GM21717 (cell line): ENCODE data around the gene ERBB4.

Experiments used
- ATAC-seq: cut with Tn5 transposase; IDR thresholded peaks from one replicate; pipeline ENCODE4 v1.9.1; 2021; ENCODE audit warnings: mild to moderate bottlenecking, moderate library complexity; ENCODE audit not compliant: unreplicated experiment

ERBB4 gene

DNA sequence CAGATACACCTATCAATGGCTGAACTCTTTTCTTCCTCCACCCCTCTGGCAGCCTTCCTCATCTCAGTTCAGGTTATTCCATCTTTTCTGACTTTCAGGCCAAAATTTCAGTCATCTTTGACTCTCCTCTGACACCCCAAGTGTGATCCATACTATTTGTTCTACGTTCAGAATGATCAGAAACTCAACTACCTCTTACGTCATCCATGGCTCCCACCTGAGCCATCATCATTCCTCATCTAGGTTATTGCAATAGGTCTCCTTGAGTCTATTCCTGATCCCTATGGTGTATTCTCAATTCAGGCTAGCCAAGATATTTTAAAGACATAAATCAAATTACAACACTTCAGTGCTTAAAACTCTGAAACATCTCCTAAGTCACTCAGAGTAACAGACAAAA is 589.7 kb downstream of the ERBB4 start:
- ATAC-seq, result no peak

DNA sequence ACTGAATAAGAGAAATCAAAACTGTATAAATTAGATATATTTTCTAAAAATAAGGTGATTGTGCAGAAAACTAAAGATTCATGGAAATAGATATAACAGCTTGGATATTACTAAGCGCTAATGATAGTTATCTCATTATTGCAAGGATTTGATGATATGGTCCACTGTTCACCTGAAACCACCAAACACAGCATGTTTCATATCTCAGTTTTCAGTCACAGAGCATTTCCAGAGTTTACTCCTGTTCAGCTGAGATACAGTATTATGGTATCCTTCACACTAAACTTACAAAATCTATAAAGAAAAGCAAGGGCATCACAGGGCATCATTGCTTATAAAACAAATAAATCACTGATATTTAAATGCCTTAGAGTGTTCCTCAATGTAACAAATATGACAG is 591.6 kb downstream of the ERBB4 start:
- ATAC-seq, result peak; percentile 70

DNA sequence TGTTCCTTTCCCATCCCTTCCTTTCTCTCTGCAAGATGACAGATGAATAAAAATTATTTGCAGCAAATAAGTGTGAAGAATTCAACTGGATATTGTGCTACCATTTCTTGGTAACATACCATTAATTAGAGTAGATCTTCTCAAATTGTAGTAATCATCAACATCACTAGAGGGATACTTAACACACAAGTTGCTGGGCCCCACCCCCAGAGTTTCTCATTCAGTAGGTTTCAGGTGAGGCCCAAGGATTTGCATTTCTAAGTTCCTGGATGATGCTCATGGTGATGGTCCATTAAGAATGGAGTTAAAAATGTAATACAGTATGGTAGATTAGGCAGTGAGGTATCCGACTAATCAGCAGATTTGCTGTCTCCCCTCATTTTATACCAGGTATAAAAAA is 594.0 kb downstream of the ERBB4 start:
- peak; percentile 93 for ATAC-seq

DNA sequence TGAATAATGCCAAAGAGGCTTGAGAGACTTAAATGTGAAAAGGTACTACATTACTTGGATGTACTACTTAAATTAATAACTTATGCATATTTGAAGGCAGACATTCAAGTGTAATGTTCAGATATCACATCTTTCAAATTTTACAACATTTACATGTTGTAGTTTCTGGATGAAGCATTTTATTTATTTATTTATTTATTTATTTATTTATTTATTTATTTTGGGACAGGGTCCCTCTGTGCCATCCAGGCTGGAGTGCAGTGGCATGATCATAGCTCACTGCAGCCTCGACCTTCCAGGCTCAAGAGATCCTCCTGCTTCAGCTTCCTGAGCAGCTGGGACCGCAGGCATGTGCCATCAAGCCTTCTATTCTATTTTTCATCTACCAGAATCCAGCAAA is 596.4 kb downstream of the ERBB4 start:
- no peak for ATAC-seq

DNA sequence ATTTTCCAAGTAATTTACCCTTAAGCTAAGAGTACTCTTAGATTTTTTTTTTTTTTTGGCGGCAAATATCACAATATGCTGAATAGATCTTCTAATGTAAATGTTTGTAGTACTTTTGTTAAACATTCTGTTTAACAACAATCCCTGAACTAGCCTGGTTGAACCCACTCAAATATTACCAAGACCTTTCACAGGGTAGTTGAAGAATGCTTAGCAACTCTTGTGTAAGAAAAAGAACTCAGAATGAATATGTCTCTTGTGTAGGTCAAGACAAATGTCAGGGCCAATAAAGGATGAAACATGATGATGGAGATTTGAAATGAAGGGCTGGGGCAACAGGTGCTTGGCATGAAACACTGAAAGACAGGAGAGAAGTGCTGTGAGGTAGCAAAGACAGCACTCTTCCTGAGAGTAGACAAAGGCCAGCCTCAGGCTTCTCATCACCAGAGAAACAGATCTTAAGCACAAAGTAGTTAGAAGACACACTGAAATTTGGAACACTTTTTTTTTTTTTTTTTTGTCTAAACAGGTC is 597.3 kb downstream of the ERBB4 start:
- ATAC-seq, result no peak

DNA sequence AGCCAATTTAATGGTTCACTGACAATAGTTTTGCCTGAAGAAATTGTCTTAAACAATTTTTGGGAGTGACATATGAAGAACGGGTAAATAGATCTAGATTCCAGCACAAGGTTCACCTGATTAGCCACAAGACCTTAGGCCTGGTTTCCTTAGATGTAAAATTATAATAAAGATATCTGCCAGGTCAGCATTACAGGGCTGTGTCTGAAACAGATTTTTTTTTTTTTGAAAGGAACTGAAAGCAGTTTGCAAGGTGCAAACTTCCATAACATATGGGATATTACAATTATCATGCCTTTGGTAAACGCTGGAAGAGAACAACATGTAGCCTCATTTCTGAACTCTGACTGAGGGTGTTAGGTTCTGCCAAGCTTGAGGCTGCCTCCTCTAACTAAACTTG is 599.4 kb downstream of the ERBB4 start:
- no peak for ATAC-seq

DNA sequence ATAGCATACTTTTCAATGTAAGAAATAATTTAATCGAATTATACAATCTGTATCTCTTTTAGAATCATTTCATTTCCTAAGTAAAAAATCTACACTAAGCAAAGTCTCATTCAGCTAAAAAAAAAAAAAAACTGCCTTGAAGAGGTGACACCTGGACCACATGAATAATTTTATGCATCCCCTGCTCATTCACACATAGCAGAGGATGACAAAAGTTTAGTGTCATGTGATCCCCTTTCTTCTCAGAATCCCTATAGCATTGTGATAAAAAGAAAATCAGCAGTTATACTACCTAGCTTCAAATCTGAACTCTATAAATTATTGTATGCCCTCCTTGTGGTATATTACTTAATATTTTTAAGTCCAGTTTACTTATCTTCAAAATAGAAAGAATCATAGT is 603.8 kb downstream of the ERBB4 start:
- no peak for ATAC-seq

DNA sequence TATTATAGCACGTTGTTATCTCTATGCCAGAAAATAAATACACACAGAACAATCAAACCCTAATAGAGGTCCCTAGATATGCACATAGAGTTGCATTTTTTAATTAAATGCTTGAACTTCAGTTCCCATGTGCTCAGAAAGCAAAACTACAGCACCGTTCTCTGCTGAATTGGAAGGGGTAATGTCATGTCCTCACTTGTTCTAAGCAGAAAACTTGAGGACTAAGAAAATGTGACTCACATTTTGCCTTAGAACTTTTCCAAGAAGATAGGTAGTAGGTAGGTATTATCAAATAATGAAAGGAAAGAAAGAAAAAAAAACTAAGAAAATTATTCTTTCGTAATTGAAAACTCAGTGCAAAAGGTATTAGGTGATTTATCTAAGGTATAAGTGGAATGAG is 607.3 kb downstream of the ERBB4 start:
- ATAC-seq, result no peak

DNA sequence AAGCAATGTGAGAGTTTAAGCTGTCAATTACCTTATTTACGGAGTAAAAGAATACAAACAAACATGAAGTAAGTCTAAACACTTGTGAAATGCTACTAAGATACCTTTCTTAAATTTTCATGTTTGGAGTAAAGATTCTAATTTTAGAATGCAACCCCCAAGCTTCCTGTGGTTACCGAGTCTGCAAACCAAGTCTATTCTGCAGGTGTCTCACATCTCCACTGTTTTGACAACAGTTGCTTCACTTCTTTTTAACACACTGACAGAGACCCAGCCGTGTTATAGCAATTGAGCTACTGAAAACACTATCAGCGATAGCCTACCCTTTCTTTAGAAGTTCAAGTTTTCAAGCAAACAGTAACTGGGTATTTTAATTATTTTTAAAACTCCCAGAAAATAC is 608.3 kb downstream of the ERBB4 start:
- peak; percentile 97 for ATAC-seq

DNA sequence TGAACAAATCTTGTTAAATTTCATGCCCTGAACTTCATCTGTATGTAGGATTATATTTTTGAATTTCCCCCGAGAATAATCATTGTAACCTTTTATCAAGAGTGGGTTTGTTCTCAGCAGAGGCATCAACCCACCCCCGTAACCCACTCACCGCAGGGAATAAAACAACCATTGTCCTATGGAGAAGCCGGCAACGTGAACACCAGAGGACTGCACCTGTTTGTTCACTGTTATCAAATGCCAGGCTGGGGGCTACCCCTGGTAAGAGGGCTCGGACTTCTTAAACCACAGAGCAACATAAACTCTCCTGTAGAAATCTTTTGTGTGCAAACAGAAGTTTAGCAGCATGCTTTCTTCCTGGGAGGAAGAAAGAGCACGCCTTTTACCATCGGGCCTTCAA is 610.4 kb downstream of the ERBB4 start:
- ATAC-seq, result no peak

DNA sequence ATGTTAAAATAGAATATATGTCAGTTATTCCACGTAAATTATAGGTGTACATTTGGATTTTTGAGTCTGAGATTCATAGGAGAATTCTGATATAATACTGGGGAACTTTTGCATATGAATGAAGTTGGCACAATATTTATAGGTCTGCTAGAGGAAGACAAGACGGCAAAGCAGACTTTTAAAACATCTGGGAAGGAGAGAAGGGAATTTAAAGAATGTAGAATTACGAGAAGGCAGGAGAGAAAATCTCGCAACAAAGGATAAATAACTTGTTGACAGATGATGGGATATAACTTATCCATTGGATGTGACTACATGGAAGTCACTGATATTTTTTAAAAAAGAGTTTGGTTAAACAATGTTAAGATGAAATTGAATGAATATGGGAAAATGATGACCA is 615.6 kb downstream of the ERBB4 start:
- no peak for ATAC-seq

DNA sequence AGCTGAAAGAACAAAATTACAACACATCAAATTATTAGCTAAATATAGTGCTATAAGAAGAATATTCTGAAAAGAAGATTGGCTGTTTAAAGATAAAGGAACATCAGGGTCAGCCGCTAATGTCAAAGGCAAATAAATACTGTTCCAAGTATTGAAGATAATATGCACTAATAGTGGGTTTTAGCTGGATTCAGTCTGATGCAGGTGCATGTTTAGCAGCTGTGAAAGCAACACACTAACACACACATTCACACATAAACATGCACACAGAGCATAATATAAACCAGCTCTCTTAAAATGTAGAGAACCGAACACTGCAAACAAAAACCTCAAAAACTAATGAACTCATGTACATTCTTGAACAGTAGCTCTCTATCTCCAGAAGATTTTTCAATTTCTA is 634.6 kb downstream of the ERBB4 start:
- no peak for ATAC-seq

DNA sequence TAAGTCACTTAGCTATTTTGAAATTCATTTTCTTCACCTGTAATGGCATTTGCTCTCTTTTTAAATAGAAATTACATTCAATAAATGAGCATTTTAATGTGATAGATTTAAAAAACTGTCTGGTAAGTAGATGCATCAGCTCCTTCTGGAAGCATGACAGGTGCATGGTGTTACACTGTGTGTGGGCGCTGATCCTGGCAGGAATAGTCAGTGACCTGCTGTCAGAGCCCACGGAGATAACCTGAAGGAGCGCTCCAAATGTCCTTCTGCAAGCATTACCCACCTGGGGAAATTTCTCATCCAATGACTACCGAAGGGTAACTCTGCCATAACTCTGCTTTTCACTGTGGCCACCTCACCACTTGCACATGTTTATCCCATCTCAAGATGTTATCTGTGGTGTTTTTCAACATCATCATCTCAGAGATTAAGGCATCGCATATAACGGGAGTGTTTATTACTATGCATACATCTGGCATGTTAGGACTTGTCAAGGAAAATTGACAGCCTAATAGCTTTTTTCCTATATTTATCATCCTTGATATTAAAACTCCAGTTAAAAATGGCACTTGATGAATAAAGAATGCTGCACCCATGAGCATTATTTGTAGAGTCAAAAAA is 637.3 kb downstream of the ERBB4 start:
- ATAC-seq, result no peak

DNA sequence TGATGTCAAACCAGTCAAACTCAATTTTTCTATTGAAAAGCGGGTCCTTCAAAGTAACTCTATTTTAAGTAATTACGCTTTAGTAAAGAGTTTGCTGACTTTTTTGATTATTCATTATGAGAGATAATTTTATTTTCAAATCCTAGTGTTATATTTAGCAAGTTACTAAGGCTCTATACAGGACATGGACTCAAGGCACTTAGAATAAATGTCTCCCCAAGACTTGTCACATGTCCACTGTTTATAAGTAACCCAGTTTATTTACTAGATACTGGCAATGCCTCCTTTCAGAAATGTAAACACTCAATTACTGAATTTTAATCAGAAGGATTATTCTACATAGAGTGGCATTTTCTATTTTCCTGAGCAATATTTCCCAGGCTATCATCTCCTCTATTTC is 638.1 kb downstream of the ERBB4 start:
- ATAC-seq, result no peak

DNA sequence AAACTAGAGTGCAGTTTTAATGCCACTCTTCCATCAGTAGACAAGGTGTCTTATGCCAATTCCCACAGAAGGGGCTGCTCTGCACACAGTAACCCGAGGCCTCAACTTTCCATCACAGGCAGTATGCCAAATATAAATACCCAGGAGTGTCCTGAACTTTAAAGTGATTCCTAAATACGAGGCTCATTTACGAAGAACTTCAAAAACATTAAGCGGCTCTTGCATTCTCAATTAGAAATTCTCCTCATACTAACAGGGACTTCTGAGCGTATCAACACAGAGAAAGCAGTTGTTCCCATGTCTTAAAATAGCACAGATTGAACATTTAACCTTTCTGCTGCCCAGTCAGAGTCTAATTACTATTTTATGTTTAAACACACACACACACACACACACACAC is 638.6 kb downstream of the ERBB4 start:
- no peak for ATAC-seq

DNA sequence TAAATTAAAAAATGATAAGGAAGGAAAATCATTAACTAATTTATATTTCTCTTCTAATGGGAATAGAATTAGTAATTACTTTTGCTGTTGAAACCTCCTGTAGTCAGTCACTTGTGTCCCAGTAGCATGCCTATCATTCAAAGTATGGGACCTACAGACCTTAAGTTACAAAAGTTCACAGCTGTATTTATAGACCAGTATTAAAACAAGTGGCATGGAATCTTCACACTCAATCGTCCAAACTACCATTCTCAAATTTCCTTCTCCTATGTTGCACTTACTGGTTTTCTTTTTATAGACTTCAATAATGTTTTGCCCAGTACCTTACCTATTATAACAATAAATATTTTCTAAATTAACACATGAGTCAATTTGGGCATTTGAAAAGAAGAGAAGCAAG is 639.9 kb downstream of the ERBB4 start:
- ATAC-seq, result no peak

DNA sequence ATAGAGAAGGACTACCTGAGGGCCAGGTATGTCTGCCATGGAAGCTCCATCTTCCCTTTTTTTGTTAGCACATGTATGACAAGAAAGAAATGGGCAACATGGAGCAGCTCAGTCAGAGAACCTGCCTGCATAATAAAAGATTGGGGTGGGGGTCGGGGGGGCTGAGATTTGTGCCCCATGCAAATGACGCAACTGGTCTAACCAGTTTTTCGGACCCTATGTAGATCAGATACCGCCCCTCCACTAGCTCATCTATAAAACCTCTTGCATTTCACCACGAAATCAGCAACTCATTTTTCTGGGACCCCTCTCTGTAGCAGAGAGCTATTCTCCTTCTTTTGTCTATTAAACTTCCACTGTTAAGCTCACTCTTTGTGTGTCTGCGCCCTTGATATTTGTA is 657.2 kb downstream of the ERBB4 start:
- no peak for ATAC-seq

DNA sequence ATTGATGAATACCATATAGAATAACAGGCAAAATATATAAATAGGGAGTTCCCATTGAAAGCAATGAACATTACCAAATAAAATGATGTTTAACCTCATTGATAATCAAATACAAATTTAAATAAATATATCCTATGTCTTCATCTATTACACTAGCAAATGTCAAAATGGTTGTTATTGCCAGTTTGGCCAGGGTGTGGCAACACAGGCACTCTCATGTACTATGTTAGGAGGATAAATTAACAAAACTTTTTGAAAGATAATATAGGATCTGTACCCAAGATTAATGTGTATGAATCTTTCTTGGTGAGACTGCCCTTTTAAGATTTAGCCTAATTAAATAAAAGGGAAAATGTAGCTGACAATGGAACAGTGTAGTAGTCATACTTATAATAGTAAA is 659.3 kb downstream of the ERBB4 start:
- no peak for ATAC-seq

DNA sequence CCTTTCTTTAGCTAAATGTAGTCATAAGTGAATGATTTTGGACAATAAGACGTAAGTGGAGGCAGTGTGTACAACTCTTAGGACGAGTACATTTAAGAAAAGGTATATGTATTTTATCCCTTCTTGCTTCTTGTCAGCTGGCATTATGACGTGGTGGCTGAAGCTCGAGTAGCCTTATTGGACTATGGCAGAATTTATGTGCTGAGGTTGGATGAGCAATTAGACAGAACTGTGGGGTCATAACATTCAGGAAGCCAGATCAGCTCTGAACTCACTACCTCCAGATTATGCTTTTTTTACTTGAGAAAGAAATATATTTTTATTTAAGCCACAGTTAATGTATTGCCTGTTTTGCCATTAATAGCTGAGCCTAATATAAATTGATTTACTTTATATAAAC is 661.5 kb downstream of the ERBB4 start:
- no peak for ATAC-seq

DNA sequence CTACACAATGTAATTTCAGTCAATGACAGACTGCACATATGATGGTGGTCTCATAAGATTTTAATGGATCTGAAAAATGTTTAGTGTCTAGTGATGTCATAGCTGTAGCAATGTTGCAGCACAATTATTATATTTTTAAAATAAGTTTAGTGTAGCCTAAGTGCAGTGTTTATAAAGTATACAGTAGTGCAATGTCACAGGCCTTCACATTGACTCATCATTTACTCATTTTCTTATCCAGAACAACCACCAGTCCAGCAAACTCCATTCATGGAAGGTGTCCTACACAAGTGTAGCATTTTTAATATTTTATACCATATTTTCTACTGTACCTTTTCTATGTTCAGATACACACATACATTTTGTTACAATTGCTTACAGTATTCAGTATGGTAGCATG is 663.1 kb downstream of the ERBB4 start:
- no peak for ATAC-seq

DNA sequence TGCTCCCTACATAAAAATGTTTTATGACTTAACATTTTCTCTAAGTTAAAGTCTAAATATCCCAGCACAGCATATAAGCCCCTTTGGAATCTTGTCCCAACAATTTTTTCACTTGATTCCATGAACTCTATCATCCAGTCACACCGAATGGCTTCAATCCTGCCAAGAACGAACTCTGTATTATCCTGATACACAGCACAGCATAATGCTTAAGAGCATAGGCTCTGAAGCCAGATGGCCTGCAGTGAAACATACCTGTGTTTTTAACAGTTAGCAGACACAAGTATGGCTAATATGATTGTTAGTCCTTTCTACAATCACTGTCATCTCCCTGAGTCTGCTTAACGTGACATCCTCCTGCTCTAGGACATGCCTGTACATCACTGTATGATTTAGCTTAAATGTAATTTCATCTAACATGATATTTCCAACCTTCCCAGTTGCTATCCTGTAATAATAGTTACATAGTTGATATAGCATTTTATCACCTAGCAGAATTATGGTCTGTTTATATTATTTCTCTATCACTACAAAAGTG is 669.5 kb downstream of the ERBB4 start:
- no peak for ATAC-seq

DNA sequence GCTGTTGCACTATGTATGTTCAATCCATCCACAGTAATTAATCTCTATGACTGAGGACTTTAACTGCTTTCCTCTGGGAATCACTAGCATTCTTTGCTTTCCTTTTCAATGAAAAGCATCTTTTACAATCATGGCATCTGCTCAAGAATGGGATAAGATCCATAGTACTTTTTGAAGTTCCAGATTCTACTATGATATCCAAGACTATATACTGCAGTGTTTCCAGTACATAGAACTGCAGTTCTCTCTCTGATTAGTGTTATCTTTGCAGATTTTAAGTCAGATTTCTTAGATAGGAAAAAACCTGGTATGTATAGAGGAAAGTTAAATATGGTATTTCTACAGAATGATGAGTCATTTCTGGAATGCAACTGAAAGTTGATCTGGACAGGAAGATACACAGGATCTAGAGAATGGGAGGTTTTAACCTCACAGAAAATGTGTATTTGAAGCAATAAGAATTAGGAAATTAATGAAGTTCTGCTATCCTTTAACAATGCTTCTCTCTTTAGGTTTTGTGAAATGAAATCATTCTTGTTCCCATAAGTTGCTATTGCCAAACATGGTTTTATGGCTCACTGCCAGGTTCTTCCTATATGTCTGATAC is 670.7 kb downstream of the ERBB4 start:
- peak; percentile 90 for ATAC-seq

DNA sequence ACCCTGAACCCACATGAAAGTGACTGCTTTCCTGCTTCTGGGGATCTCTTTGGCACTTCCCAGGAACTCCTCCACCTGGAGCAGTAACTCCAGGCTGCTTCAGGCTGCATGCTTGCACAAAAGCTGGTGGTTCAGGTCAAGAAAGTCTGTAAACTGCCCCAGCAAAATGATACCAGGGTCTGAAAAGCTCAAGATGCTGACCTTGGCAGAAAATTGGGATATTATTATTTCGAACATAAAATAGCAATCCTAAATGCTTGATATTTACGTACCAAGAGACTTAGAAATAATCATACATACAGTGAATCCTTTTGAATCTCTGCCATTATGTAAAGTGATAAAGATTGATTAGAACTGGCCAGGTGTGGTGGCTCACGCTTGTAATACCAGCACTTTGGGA is 674.3 kb downstream of the ERBB4 start:
- ATAC-seq, result no peak
